ENCODE results near the gene PKNOX2. TPM values are rescaled to one million over a fixed set of nuclear protein-coding genes. Genes with fewer than 3 reads are reported as not detected.

PKNOX2 gene
- total and polyA plus RNA-seq, 9 of the 15 experiments (the other 6 are each of a cell fraction or from before 2014, with no cell fraction given), result not detected

- TF ChIP-seq TFAP4 (CRISPR knock-in tag; IDR thresholded peaks at IDR 0.05; ENCODE audit: borderline replicate concordance) (no peak), PHB2 (IDR thresholded peaks at IDR 0.05; ENCODE audit: low read depth) (no peak), ILK (tag; IDR thresholded peaks at IDR 0.05; ENCODE audit: borderline replicate concordance, low read depth) (no peak)
- TF ChIP-seq, protein P1, sequence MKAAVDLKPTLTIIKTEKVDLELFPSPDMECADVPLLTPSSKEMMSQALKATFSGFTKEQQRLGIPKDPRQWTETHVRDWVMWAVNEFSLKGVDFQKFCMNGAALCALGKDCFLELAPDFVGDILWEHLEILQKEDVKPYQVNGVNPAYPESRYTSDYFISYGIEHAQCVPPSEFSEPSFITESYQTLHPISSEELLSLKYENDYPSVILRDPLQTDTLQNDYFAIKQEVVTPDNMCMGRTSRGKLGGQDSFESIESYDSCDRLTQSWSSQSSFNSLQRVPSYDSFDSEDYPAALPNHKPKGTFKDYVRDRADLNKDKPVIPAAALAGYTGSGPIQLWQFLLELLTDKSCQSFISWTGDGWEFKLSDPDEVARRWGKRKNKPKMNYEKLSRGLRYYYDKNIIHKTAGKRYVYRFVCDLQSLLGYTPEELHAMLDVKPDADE (conservative IDR thresholded peaks at IDR 0.05; ENCODE audit: control insufficient read depth, low read depth, low read length), result no peak
- TF ChIP-seq, protein P2, sequence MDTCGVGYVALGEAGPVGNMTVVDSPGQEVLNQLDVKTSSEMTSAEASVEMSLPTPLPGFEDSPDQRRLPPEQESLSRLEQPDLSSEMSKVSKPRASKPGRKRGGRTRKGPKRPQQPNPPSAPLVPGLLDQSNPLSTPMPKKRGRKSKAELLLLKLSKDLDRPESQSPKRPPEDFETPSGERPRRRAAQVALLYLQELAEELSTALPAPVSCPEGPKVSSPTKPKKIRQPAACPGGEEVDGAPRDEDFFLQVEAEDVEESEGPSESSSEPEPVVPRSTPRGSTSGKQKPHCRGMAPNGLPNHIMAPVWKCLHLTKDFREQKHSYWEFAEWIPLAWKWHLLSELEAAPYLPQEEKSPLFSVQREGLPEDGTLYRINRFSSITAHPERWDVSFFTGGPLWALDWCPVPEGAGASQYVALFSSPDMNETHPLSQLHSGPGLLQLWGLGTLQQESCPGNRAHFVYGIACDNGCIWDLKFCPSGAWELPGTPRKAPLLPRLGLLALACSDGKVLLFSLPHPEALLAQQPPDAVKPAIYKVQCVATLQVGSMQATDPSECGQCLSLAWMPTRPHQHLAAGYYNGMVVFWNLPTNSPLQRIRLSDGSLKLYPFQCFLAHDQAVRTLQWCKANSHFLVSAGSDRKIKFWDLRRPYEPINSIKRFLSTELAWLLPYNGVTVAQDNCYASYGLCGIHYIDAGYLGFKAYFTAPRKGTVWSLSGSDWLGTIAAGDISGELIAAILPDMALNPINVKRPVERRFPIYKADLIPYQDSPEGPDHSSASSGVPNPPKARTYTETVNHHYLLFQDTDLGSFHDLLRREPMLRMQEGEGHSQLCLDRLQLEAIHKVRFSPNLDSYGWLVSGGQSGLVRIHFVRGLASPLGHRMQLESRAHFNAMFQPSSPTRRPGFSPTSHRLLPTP (IDR thresholded peaks at IDR 0.05; ENCODE audit: borderline replicate concordance, extremely low read depth, insufficient read length), result no peak
Measured at GRCh38 chr11:125315079-125315740, 150.7 kb downstream of the PKNOX2 start (continued).
